ENCODE data around the gene SERPING1. TPM values are rescaled to one million over a fixed set of nuclear protein-coding genes. Genes with fewer than 3 reads are reported as not detected.

SERPING1 gene
- total RNA-seq, 4 donors from 2014 or later, result 107 to 343 (median 196) TPM

- no peaks in the 10 kb centered on the region for H3K9me3 ChIP-seq
- 12 to 28% methylated on average over 10 to 15 of the region's 15 CpGs for WGBS, 2 donors
- no peak for DNase-seq
- intact Hi-C loops (cut with DNase I), result loop anchor here (5.0 kb wide), 1 partner anchor 70 kb away; no protein-coding TSS in a partner anchor
- H3K4me1 ChIP-seq, result peaks cover 7 to 18% of the 10 kb centered on the region in 2 donors
- H3K4me3 ChIP-seq (replicated peaks in 1 of 3), result peak overlapping the region in 2 of 3 donors; percentile 78 to 86
- no peak for TF ChIP-seq CTCF (IDR thresholded peaks at IDR 0.05)
- no peak for TF ChIP-seq POLR2A (IDR thresholded peaks at IDR 0.05)
- H3K27me3 ChIP-seq, result no peaks in the 10 kb centered on the region
- peak overlapping the region; percentile 10 to 84 (median 83) for H3K27ac ChIP-seq
- H3K36me3 ChIP-seq, result no peaks in the 10 kb centered on the region
Observed at GRCh38 chr11:57566905-57567514, 30.5 kb upstream of the SERPING1 start.

- Histone ChIP-seq H3K4me1 (peaks cover 7 to 18% of the 10 kb centered on the region in 2 donors), H3K27ac (peak within 1 kb of the TSS; percentile 10 to 84 (median 83)), H3K36me3 (no peaks in the 10 kb centered on the region), H3K27me3 (no peaks in the 10 kb centered on the region), H3K4me3 (replicated peaks in 1 of 3) (peak within 1 kb of the TSS; percentile 73 to 86 (median 78)), H3K9me3 (no peaks in the 10 kb centered on the region)
- TF ChIP-seq POLR2A (IDR thresholded peaks at IDR 0.05) (peak in 1 of 2 donors; percentile 31), CTCF (IDR thresholded peaks at IDR 0.05) (peak in 1 of 6 experiments; percentile 92)
- WGBS, 2 donors, result 0% methylated on average over 14 to 29 of the region's 92 CpGs
- DNase-seq, result peak; percentile 80 to 84
- intact Hi-C loops (cut with DNase I), result loop anchor here (5.0 kb wide), 1 partner anchor 70 kb away; no protein-coding TSS in a partner anchor
Observed at GRCh38 chr11:57567515-57568329, 29.8 kb upstream of the SERPING1 start, which contains the start of gene UBE2L6. TSS of gene UBE2L6 (minus strand) at chr11:57567672. CDS start at chr11:57567611, 61 bp downstream.

GRCh38 chr11:57568330-57568766 lies 29.1 kb upstream of the SERPING1 start:
- Histone ChIP-seq H3K27ac (peak overlapping the region in 2 of 3 donors; percentile 83 to 84), H3K36me3 (no peaks in the 10 kb centered on the region), H3K4me1 (peaks cover 7 to 18% of the 10 kb centered on the region in 2 donors), H3K27me3 (no peaks in the 10 kb centered on the region), H3K4me3 (replicated peaks in 1 of 3) (peak overlapping the region in 2 of 3 donors; percentile 73 to 78), H3K9me3 (no peaks in the 10 kb centered on the region)
- DNase-seq, result no peak
- WGBS, 2 donors, result 36 to 48% methylated on average over 5 to 6 of the region's 6 CpGs
- no peak for TF ChIP-seq POLR2A (IDR thresholded peaks at IDR 0.05)
- TF ChIP-seq CTCF (IDR thresholded peaks at IDR 0.05), result peak in 5 of 6 experiments; percentile 74 to 87 (median 85)
- intact Hi-C loops (cut with DNase I), result loop anchor here (5.0 kb wide), 1 partner anchor 69 kb away; no protein-coding TSS in a partner anchor

- H3K4me1 ChIP-seq, result peaks cover 0 to 4% of the 10 kb centered on the region in 2 donors
- no peaks in the 10 kb centered on the region for H3K36me3 ChIP-seq
- H3K27ac ChIP-seq, result no peak overlapping the region
- intact Hi-C loops (cut with DNase I), result no loop called here
- no peak for DNase-seq
- no peaks in the 10 kb centered on the region for H3K27me3 ChIP-seq
- no peaks in the 10 kb centered on the region for H3K9me3 ChIP-seq
- H3K4me3 ChIP-seq (replicated peaks in 1 of 3), result no peak overlapping the region
- TF ChIP-seq POLR2A (IDR thresholded peaks at IDR 0.05), result no peak
- WGBS, 2 donors, result 66 to 76% methylated on average over 2 of the region's 2 CpGs
Observed at GRCh38 chr11:57571606-57572005, 25.9 kb upstream of the SERPING1 start.

- TF ChIP-seq POLR2A (IDR thresholded peaks at IDR 0.05) (no peak), CTCF (IDR thresholded peaks at IDR 0.05) (no peak)
- Histone ChIP-seq H3K4me1 (no peaks in the 10 kb centered on the region), H3K36me3 (no peaks in the 10 kb centered on the region), H3K9me3 (no peaks in the 10 kb centered on the region), H3K4me3 (replicated peaks in 1 of 3) (no peak overlapping the region), H3K27ac (no peak overlapping the region), H3K27me3 (no peaks in the 10 kb centered on the region)
- WGBS, 2 donors, result 54 to 66% methylated on average over 4 of the region's 4 CpGs
- no peak for DNase-seq
- intact Hi-C loops (cut with DNase I), result no loop called here
Observed at GRCh38 chr11:57574061-57574460, 23.4 kb upstream of the SERPING1 start.

Data from thyroid gland (tissue), 4 donors.